ENCODE measurements around the gene OR5B3.
"Not testable (repeated sequence)": the region's sequence is repeated elsewhere in the genome, so short reads cannot be mapped to it uniquely, and the experiment has no call there.

The OR5B3 gene

DNA sequence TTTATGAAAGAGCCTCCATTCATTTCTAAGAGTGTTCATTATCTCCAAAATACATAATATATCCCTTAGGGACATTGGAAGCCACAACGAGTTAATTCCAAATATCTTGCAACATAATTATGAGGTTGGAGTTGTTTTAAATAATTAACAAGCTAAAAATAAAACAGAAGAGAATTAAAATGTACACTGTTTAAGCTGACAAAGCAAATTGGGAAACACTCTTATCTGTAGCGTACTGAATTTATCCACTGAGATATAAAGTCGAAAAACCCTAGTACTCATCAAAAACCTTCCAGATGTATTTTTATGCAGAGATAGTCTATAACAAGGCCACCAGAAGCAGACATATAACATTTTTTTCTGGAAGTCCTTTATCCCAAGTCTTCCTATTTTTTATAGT lies 27.5 kb upstream of the OR5B3 start:
- no peak for DNase-seq
- Histone ChIP-seq H3K27ac (no peak overlapping the region), H3K36me3 (no peaks in the 10 kb centered on the region), H3K9me3 (ENCODE audit: severe bottlenecking) (no peaks in the 10 kb centered on the region), H3K27me3 (ENCODE audit: insufficient read depth, low read depth, severe bottlenecking) (peaks cover 28% of the 10 kb centered on the region), H3K4me3 (ENCODE audit: low read depth, low read length) (no peak overlapping the region)
- TF ChIP-seq CTCF (IDR thresholded peaks at IDR 0.05; ENCODE audit: low read depth, low read length): no peak

DNA sequence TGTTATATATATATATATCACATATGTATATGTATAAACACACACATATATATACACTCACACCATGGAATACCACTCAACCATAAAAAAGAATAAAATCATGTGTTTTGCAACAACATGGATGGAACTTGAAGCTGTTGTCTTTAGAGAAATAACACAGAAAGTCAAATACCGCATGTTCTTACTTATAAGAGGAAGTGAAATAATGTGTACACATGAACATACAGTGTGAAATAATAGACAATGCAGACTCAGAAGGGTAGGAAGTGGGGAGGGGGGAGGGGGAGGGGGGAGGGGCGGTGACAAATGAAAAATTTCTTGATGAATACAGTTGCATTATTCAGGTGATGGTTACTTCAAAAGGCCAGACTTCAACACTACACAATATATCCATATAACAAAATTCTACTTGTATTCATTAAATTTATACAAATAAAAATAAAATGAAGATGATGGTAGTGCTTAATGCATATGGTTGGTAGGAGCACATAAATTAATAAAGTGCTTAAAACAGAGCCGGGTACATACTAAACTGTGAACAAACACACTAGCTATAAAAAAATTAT lies 27.0 kb upstream of the OR5B3 start:
- Histone ChIP-seq H3K27me3 (ENCODE audit: insufficient read depth, low read depth, severe bottlenecking) (peaks cover 28% of the 10 kb centered on the region), H3K9me3 (ENCODE audit: severe bottlenecking) (no peaks in the 10 kb centered on the region), H3K4me3 (ENCODE audit: low read depth, low read length) (no peak overlapping the region), H3K27ac (no peak overlapping the region), H3K36me3 (no peaks in the 10 kb centered on the region)
- no peak for TF ChIP-seq CTCF (IDR thresholded peaks at IDR 0.05; ENCODE audit: low read depth, low read length)
- DNase-seq: no peak

GRCh38 chr11:58429273-58429672 lies 22.6 kb upstream of the OR5B3 start:
- no peak for TF ChIP-seq CTCF (IDR thresholded peaks at IDR 0.05; ENCODE audit: low read depth, low read length)
- H3K4me3 ChIP-seq (ENCODE audit: low read depth, low read length): no peak overlapping the region
- no peak overlapping the region for H3K27ac ChIP-seq

GRCh38 chr11:58428021-58428420 lies 21.3 kb upstream of the OR5B3 start, which contains the start of gene OR5B2:
Gene OR5B2, minus strand, starts transcription at chr11:58428121. Its CDS starts 4,860 bp downstream, at chr11:58423261.
- H3K27ac ChIP-seq: no peak within 1 kb of the TSS
- peaks cover 29% of the 10 kb centered on the region for H3K27me3 ChIP-seq (ENCODE audit: insufficient read depth, low read depth, severe bottlenecking)
- H3K4me3 ChIP-seq (ENCODE audit: low read depth, low read length): no peak within 1 kb of the TSS
- no peaks in the 10 kb centered on the region for H3K36me3 ChIP-seq
- no peak for TF ChIP-seq CTCF (IDR thresholded peaks at IDR 0.05; ENCODE audit: low read depth, low read length)
- DNase-seq: no peak
- no peaks in the 10 kb centered on the region for H3K9me3 ChIP-seq (ENCODE audit: severe bottlenecking)

More at GRCh38 chr11:58429273-58429672, 22.6 kb upstream of the OR5B3 start:
- Histone ChIP-seq H3K27me3 (ENCODE audit: insufficient read depth, low read depth, severe bottlenecking) (peaks cover 29% of the 10 kb centered on the region), H3K9me3 (ENCODE audit: severe bottlenecking) (no peaks in the 10 kb centered on the region), H3K36me3 (no peaks in the 10 kb centered on the region)
- DNase-seq: no peak

GRCh38 chr11:58399622-58400021 lies 7.1 kb downstream of the OR5B3 start:
- not testable (repeated sequence) for H3K27ac ChIP-seq; H3K9me3 ChIP-seq (ENCODE audit: severe bottlenecking); H3K4me3 ChIP-seq (ENCODE audit: low read depth, low read length); DNase-seq; H3K36me3 ChIP-seq
- H3K27me3 ChIP-seq (ENCODE audit: insufficient read depth, low read depth, severe bottlenecking): peaks cover 31% of the 10 kb centered on the region

DNA sequence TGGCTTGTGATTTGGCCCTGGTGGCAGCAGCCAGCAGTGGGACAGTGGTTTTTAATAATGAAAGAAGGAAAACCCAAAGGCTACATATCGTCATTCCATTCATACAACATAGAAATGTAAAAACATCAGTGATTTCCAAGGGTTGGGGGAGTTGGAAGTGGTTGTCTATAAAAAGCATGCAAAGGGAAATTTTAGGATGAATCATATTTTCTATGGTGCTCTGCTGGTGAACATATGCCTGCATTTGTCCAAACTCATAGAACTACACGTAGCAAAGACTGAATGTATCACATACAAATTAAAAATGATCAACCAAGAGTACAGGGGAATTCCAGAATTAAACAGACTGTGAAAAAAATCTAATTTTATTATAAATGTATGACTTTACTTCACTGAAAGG lies 11.1 kb downstream of the OR5B3 start:
- Histone ChIP-seq H3K27me3 (ENCODE audit: insufficient read depth, low read depth, severe bottlenecking) (peaks cover 34% of the 10 kb centered on the region), H3K27ac (no peak overlapping the region), H3K4me3 (ENCODE audit: low read depth, low read length) (no peak overlapping the region), H3K9me3 (ENCODE audit: severe bottlenecking) (no peaks in the 10 kb centered on the region), H3K36me3 (no peaks in the 10 kb centered on the region)
- no peak for TF ChIP-seq CTCF (IDR thresholded peaks at IDR 0.05; ENCODE audit: low read depth, low read length)
- no peak for DNase-seq
